HepG2 (cell line): ENCODE measurements around the gene SRCAP. TPM values are rescaled to one million over a fixed set of nuclear protein-coding genes. Genes with fewer than 3 reads are reported as not detected.

Experiments
- ATAC-seq: fragments of 200-7000 bp; cut with Tn5 transposase; 3 replicates; pipeline ENCODE4 v1.9.1; 2020; ENCODE audit warnings: mild to moderate bottlenecking, moderate library complexity
- BruUV-seq: library from RNA; stranded (reverse); fragments of 400-500 nt; replicated peaks from 2 replicates; lab custom pipeline; 2021; lab: Mats Ljungman, UMichigan
- CTCF ChIA-PET: fragments of 300-600 bp; formaldehyde crosslinking; extraction: SDS; loops from one replicate; lab custom pipeline; 2021; ENCODE audit warnings: low total read pairs, inconsistent platforms, low intra/inter-chr PET ratio; lab: Yijun Ruan, JAX
- POLR2A ChIA-PET: fragments of 350-600 bp; sonication (Branson Sonifier 250); formaldehyde crosslinking; loops from one replicate; lab custom pipeline; 2020; ENCODE audit warnings: antibody characterized with exemption, inconsistent platforms; lab: Yijun Ruan, JAX
- DNase-seq: peaks from one replicate; pipeline ENCODE4 v3.0.0-alpha.2; 2015; ENCODE audit warnings: low spot score
- FAIRE-seq: peaks from 3 replicates; lab custom pipeline; 2011; peaks lifted over from hg19 to GRCh38; lab: Jason Lieb, UNC
- H2AFZ ChIP-seq: one replicate; pipeline ENCODE4 v1.6.1; 2011; ENCODE audit warnings: low read length, inconsistent platforms
- H3K27ac ChIP-seq: fragments of 300-600 bp; 3 replicates; pipeline ENCODE4 v1.8.0; 2011; ENCODE audit warnings: mixed run types, mild to moderate bottlenecking, mixed read lengths, low read length, inconsistent platforms; ENCODE audit not compliant: insufficient read depth; ENCODE audit errors: extremely low read length
- H3K27me3 ChIP-seq, 2 experiments: fragments of 200-600 bp in 1 of 2; 2 replicates in 1 of 2; 3 replicates in 1 of 2; pipeline versions ENCODE4 v1.6.0 to v1.8.0; 2011; ENCODE audit warnings: low read length in 2 of 2, mild to moderate bottlenecking in 2 of 2, moderate library complexity in 2 of 2, inconsistent platforms in 1 of 2; ENCODE audit not compliant: insufficient read depth in 2 of 2, control insufficient read depth in 1 of 2
- H3K36me3 ChIP-seq, 2 experiments: fragments of 200-600 bp in 1 of 2; replicated peaks in 1 of 2; 2 replicates in 1 of 2; 3 replicates in 1 of 2; pipeline versions ENCODE4 v1.5.1 to v1.8.0; 2011; ENCODE audit warnings: low read length in 2 of 2, inconsistent platforms in 1 of 2; ENCODE audit not compliant: insufficient read depth in 2 of 2, control insufficient read depth in 1 of 2
- H3K4me1 ChIP-seq: 2 replicates; pipeline ENCODE4 v1.5.1; 2012; ENCODE audit warnings: low read length, inconsistent platforms; ENCODE audit not compliant: insufficient read depth
- H3K4me2 ChIP-seq: 2 replicates; pipeline ENCODE4 v1.6.0; 2011; ENCODE audit warnings: low read depth, low read length, inconsistent platforms
- H3K4me3 ChIP-seq, 3 experiments: fragments of 200-600 bp in 1 of 3; sonication (generic), shearing (Covaris generic) in 1 of 3; replicated peaks in 1 of 3; 2 replicates each; pipeline ENCODE4 v1.5.1; 2011 to 2016; ENCODE audit warnings: low read length in 3 of 3, inconsistent platforms in 2 of 3, low read depth in 2 of 3, mild to moderate bottlenecking in 2 of 3, control low read depth in 1 of 3, mixed read lengths in 1 of 3; ENCODE audit not compliant: insufficient read depth in 1 of 3
- H3K79me2 ChIP-seq: one replicate; pipeline ENCODE4 v1.6.1; 2011; ENCODE audit warnings: low read length, inconsistent platforms; ENCODE audit not compliant: insufficient read depth
- H3K9ac ChIP-seq: 2 replicates; pipeline ENCODE4 v1.6.0; 2011; ENCODE audit warnings: mild to moderate bottlenecking, low read depth, low read length, inconsistent platforms; ENCODE audit not compliant: insufficient read depth
- H3K9me3 ChIP-seq: 2 replicates; pipeline ENCODE4 v1.5.1; 2012; ENCODE audit warnings: mild to moderate bottlenecking, low read length
- H4K20me1 ChIP-seq: 2 replicates; pipeline ENCODE4 v1.6.0; 2011; ENCODE audit warnings: inconsistent platforms, mild to moderate bottlenecking, low read length, moderate library complexity; ENCODE audit not compliant: insufficient read depth
- AGO2 ChIP-seq: fragments of 200-400 bp; formaldehyde crosslinking; optimal IDR thresholded peaks from 2 replicates; pipeline ENCODE3; 2017; ENCODE audit warnings: mild to moderate bottlenecking, low read depth, low read length, moderate library complexity
- FOSL2 ChIP-seq: sonication (generic); formaldehyde crosslinking; IDR thresholded peaks from 2 replicates; pipeline ENCODE4 v1.4.0; 2020; ENCODE audit warnings: missing genetic modification reagents
- POLR2A ChIP-seq, 2 experiments: IDR thresholded peaks; 2 replicates each; pipeline ENCODE4 v1.6.1; 2011; ENCODE audit warnings: low read depth in 2 of 2, low read length in 2 of 2, mild to moderate bottlenecking in 1 of 2, moderate library complexity in 1 of 2; ENCODE audit not compliant: insufficient read depth in 1 of 2
- POLR2G ChIP-seq: fragments of 200-400 bp; formaldehyde crosslinking; IDR thresholded peaks from 2 replicates; pipeline ENCODE4 v1.6.1; 2018; ENCODE audit warnings: mild to moderate bottlenecking, low read depth, low read length, moderate library complexity
- RBM22 ChIP-seq: fragments of 200-400 bp; formaldehyde crosslinking; optimal IDR thresholded peaks from 2 replicates; pipeline ENCODE3; 2017; ENCODE audit warnings: mild to moderate bottlenecking, low read length, moderate library complexity
- SETDB1 ChIP-seq: sonication (generic); formaldehyde crosslinking; IDR thresholded peaks from 2 replicates; pipeline ENCODE4 v1.5.1; 2020; ENCODE audit warnings: missing genetic modification reagents, mild to moderate bottlenecking, borderline replicate concordance
- ZNF382 ChIP-seq: sonication (generic); formaldehyde crosslinking; IDR thresholded peaks from 2 replicates; pipeline ENCODE4 v1.5.0; 2020; ENCODE audit warnings: missing genetic modification reagents, mild to moderate bottlenecking, borderline replicate concordance
- WGBS: methylation state at CpG from one replicate; pipeline ENCODE4 v1.1.6; 2017; ENCODE audit warnings: low lambda C conversion rate; 5-methylcytosine and 5-hydroxymethylcytosine counted together
- in situ Hi-C: cut with HindIII; loops from 2 replicates; pipeline ENCODE4 v1.10.0; 2017; ENCODE audit warnings: low pct_unique_long_range_greater_than_20kb; ENCODE audit not compliant: extremely low pct_ligation_motif_present
- intact Hi-C: fragments of 100-400 bp; cut with micrococcal nuclease; formaldehyde crosslinking; loops from one replicate; pipeline ENCODE4 v1.10.0; 2022; ENCODE audit not compliant: unreplicated experiment
- polyA plus RNA-seq, 8 experiments: library from polyadenylated mRNA; depleted of rRNA in 3 of 8; stranded (reverse) in 7 of 8; unstranded in 1 of 8; fragments of >200 nt; fragmentation: Illumina TruSeq in 4 of 8; extraction: Trizol in 4 of 8; gene quantifications; 2 replicates each; pipeline versions ENCODE4 v1.2.1 to v1.2.3, GENCODE V29; 2011 to 2016; ENCODE audit warnings: low read depth in 4 of 8, missing spikeins in 1 of 8, mixed read lengths in 1 of 8; ENCODE audit not compliant: insufficient read depth in 1 of 8
- total RNA-seq, 5 experiments: library from RNA; depleted of rRNA; stranded (reverse); fragments of >200 nt; fragmentation: Illumina TruSeq; extraction: Trizol; gene quantifications; 2 replicates each; pipeline ENCODE4 v1.2.3, GENCODE V29; 2016; ENCODE audit warnings: low read depth in 1 of 5

The SRCAP gene
- total and polyA plus RNA-seq, 2 of the 13 experiments (the other 11 are each of a cell fraction or from before 2014, with no cell fraction given) = 4.9 to 9.0 TPM

DNA sequence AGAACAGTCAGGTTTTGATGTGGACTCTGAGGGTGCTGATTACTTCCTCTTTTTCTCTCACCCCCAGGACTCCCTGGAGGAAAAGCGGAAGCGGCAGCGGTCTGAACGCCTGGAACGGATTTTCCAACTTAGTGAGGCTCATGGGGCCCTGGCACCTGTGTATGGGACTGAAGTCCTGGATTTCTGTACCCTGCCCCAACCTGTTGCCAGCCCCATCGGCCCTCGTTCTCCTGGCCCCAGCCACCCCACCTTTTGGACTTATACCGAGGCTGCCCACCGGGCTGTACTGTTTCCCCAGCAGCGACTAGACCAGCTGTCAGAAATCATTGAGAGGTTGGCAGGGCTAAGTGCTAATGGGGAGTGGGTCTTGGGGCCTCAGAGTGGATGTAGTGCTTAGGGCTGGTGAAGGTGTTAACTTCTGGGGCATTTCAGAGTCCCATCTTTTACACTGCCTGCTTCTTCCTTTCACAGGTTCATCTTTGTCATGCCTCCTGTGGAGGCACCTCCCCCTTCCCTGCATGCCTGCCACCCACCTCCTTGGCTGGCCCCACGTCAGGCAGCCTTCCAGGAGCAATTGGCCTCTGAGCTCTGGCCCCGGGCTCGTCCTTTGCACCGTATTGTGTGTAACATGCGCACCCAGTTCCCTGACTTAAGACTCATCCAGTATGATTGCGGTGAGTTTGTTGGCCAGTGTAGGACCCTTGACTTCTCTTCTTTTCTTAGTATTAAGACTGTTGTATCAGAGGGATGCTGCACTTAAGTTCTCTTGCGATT lies 30.1 kb downstream of the SRCAP start:
- in situ Hi-C loops (no loop called here), intact Hi-C loops (no loop called here)
- H3K36me3 ChIP-seq = peaks cover 50 to 75% of the 10 kb centered on the region in 2 experiments
- no peak overlapping the region for H3K27ac ChIP-seq
- H3K9me3 ChIP-seq = no peaks in the 10 kb centered on the region
- DNase-seq (no peak), FAIRE-seq (no peak), ATAC-seq (no peak; the same call in 2 of the 3 replicates)
- H2AFZ ChIP-seq = no peak overlapping the region
- POLR2A ChIA-PET = interaction anchor here (2.9 kb wide), 1 partner anchor 19 kb away, joined by 14 read pairs; the partner anchor contains the start of gene PHKG2
- TF ChIP-seq AGO2 (peak; percentile 75), POLR2G (0 out of 2 replicates have a peak, but pooled peaks have one; percentile 15), SETDB1 (CRISPR knock-in tag) (no peak)
- H3K4me2 ChIP-seq = no peak overlapping the region
- no peaks in the 10 kb centered on the region for H3K79me2 ChIP-seq
- no peak overlapping the region for H3K4me3 ChIP-seq
- BruUV-seq = no TSS peak
- CTCF ChIA-PET = no interaction called here
- no peaks in the 10 kb centered on the region for H4K20me1 ChIP-seq
- H3K4me1 ChIP-seq = no peaks in the 10 kb centered on the region
- H3K27me3 ChIP-seq = no peaks in the 10 kb centered on the region
- H3K9ac ChIP-seq = no peak overlapping the region
- WGBS = 98% methylated on average over 17 of the region's 17 CpGs

DNA sequence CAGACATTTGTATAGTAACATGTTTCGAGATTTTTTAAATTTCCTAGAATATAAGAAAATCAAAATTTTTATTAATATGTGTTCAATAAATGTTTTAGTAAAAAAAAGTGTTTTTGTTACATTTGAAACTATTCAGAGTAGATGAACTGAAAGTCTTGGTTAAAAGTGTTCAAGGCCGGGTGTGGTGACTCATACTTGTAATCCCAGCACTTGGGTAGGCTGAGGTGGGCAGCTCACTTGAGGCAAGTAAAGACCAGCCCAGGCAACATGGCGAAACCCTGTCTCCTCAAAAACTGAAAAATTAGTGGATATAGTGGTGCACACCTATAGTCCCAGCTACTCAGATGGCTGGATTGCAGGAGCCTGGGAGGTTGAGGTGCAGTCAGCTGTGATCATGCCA lies 32.4 kb downstream of the SRCAP start:
- no peak overlapping the region for H3K4me2 ChIP-seq
- WGBS = 94% methylated on average over 3 of the region's 3 CpGs
- BruUV-seq = no TSS peak
- peaks cover 50 to 74% of the 10 kb centered on the region in 2 experiments for H3K36me3 ChIP-seq
- FAIRE-seq = no peak
- no peak overlapping the region for H3K4me3 ChIP-seq
- H4K20me1 ChIP-seq = no peaks in the 10 kb centered on the region
- H2AFZ ChIP-seq = no peak overlapping the region
- 0 out of 4 replicates have a peak, but pooled peaks of 1 of the 2 experiments have one; percentile 12 for TF ChIP-seq POLR2A (IDR thresholded peaks at IDR 0.05; ENCODE audit: insufficient read depth in 1 of 2, low read depth in 2 of 2, low read length in 2 of 2)
- no peak for TF ChIP-seq ZNF382 (CRISPR knock-in tag)
- TF ChIP-seq RBM22 = peak; percentile 14
- 0 out of 2 replicates have a peak, but pooled peaks have one; percentile 18 for TF ChIP-seq FOSL2
- ATAC-seq = no peak
- DNase-seq = no peak
- in situ Hi-C loops = no loop called here
- H3K9me3 ChIP-seq = no peaks in the 10 kb centered on the region
- no peaks in the 10 kb centered on the region for H3K4me1 ChIP-seq
- intact Hi-C loops = no loop called here
- no peak overlapping the region for H3K9ac ChIP-seq
- POLR2A ChIA-PET = interaction anchor here (1.1 to 2.9 kb wide), 3 partner anchors 16 to 73 kb away, joined by 3 to 14 read pairs (median 3); partner anchors contain the start of genes FBRS and PHKG2
- CTCF ChIA-PET = no interaction called here
- no peaks in the 10 kb centered on the region for H3K27me3 ChIP-seq
- no peaks in the 10 kb centered on the region for H3K79me2 ChIP-seq
- H3K27ac ChIP-seq = no peak overlapping the region
